Activated T-helper 2 cell treated with anti-CD3 and anti-CD28 coated beads, Interferon-gamma antibody, Interleukin-2, Interleukin-4, amounts not matched to agents 10 μg/mL and 5 μg/mL and 100 μg/mL, durations not matched to agents 14 hours and 24 hours and 36 hours (primary cell): ENCODE measurements around the gene DVL2. TPM values are rescaled to one million over a fixed set of nuclear protein-coding genes. Genes with fewer than 3 reads are reported as not detected.

Experiments used
- DNase-seq: peaks from one replicate; pipeline ENCODE4 v3.0.0; 2021; ENCODE audit warnings: low spot score
- H3K27ac Mint-ChIP-seq: one replicate; pipeline ENCODE4 v1.8.0; 2021; ENCODE audit warnings: mixed read lengths
- H3K27me3 Mint-ChIP-seq: one replicate; pipeline ENCODE4 v1.8.0; 2021; ENCODE audit warnings: low read depth, mixed read lengths
- H3K36me3 Mint-ChIP-seq: one replicate; pipeline ENCODE4 v1.8.0; 2021; ENCODE audit warnings: low read depth, mixed read lengths
- H3K4me1 Mint-ChIP-seq: one replicate; pipeline ENCODE4 v1.8.0; 2021; ENCODE audit warnings: low read depth, mixed read lengths
- H3K4me3 Mint-ChIP-seq: one replicate; pipeline ENCODE4 v1.8.0; 2021; ENCODE audit warnings: low read depth, mild to moderate bottlenecking, moderate library complexity, mixed read lengths
- H3K9me3 Mint-ChIP-seq: one replicate; pipeline ENCODE4 v1.8.0; 2021; ENCODE audit warnings: mixed read lengths
- intact Hi-C: fragments of 100-400 bp; cut with micrococcal nuclease; formaldehyde crosslinking; loops from one replicate; pipeline ENCODE4 v1.15.1; 2023
- total RNA-seq: library from RNA; stranded (reverse); gene quantifications from 2 replicates; pipeline ENCODE4 v1.2.3, GENCODE V29; 2022

The DVL2 gene
- total RNA-seq, 1 donor from 2014 or later, result 69.7 TPM

DNA sequence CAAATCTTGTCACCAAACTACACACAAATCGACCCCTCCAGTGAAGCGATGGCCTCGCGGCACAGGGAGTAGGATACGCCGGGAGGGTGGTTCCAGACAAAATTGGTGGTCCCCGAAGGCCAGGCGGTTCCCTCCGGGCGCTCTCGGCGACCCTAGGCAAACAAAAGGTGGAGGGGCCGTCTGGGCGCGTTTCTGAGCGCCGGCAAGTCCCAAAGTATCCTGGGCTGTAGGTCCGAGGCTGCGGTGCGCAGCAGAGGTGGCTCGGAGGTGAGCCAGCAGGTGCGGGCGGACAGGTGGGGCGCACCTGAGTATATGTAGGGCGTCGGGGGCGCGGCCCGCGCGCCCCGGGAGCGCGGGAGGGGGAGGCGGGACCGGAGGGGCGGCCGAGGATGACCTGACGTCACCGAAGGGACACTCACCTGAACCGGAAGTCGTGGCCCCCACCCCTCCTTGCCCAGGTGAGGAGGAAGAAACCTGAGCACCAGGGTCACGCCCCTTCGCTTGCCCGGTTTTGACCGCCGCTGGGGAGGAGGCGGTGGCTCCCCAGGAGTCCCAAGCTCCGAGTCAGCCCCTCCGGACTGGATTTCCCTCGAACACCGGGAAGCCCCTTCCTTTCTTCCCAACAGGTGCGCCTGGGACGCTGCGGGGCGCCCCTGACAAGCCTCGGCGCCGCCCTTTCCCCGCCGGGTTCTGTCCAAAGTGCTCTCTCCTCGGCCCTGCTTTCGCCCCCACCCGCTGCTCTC is 28.0 kb upstream of the DVL2 start, which contains the start of gene CLDN7:
CLDN7 (minus strand) TSS at position 287 of the 743 bp plus-strand sequence. CDS start 435 bp downstream, outside the sequence.
- intact Hi-C loops, result no loop called here
- H3K9me3 Mint-ChIP-seq, result no peaks in the 10 kb centered on the region
- peak within 1 kb of the TSS; percentile 55 for H3K27ac Mint-ChIP-seq
- DNase-seq, result no peak
- H3K27me3 Mint-ChIP-seq, result peaks cover 29% of the 10 kb centered on the region
- H3K4me1 Mint-ChIP-seq, result peaks cover 16% of the 10 kb centered on the region
- H3K36me3 Mint-ChIP-seq, result peaks cover 16% of the 10 kb centered on the region
- H3K4me3 Mint-ChIP-seq, result peak within 1 kb of the TSS; percentile 62

DNA sequence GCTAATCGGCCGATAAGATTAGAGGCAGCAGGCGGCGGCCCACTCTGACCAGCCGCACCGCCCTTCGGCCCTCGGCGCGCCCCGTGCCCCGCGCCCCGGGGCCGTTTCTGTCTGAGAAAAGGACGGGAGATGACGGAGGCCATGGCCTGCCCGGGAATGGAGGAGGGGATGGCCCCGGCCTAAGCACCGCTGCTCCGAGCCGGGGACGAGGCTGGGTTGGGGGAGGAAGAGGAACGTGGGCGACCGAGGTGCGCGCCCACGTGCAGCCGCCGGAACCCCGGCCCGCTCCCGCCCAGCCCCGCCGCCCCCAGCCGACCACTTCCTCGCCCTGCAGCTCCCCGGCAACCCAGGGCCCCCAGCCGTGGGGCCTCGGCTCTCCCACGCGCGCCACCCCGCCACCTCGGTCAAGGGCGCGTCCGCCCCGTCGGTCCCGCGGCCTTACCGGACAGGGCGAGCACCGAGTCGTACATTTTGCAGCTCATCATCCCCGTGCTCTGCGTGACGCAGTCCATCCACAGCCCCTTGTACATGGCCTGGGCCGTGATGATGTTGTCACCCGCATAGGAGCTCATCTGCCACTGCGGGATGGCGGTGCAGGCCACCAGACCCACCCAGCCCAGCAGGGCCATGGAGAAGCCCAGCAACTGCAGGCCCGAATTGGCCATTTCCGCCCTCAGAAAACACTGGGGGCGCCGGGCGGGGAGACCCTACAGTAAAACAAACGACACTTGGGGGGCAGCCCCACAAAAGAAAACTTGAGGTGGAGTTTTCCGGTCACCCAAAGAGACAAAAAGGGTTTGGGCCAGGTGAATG is 27.3 kb upstream of the DVL2 start:
- H3K27me3 Mint-ChIP-seq, result peaks cover 26% of the 10 kb centered on the region
- H3K4me3 Mint-ChIP-seq, result peak overlapping the region; percentile 62
- H3K36me3 Mint-ChIP-seq, result peaks cover 24% of the 10 kb centered on the region
- H3K9me3 Mint-ChIP-seq, result no peaks in the 10 kb centered on the region
- H3K4me1 Mint-ChIP-seq, result peaks cover 16% of the 10 kb centered on the region
- intact Hi-C loops, result no loop called here
- DNase-seq, result no peak
- H3K27ac Mint-ChIP-seq, result peak overlapping the region; percentile 55

DNA sequence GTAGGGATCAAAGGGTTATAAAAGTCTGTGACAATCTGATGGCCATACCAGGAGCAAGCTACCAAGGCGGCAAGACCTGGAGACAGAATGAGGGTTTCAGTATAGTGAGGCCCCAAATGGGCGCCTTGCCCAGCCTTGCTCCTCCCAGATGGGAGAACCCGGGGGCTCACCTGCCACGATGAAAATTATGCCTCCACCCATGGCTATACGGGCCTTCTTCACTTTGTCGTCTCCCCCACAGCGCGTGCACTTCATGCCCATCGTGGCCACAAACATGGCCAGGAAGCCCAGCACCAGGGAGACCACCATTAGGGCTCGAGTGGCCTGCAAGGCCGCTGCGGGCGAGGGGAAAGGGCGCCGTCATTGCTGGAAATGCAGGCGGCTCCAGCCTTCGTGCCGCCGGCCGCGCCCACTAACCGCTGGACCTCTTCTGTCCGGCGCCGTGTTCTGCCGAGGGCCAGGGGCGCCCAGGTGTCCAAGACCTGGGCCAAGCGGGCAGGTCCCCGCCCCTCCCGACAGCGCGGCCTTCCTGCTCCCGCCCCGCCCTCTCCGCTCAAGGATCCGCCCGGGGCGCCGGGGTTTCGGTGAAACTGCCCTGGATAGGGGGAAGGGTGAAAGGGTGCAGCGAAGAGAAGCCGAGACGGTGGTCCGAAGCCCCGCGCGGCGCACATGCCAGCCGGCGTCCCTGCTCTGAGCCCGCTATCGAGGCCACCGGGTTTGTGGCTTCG is 26.5 kb upstream of the DVL2 start:
- DNase-seq, result no peak
- peaks cover 28% of the 10 kb centered on the region for H3K36me3 Mint-ChIP-seq
- peaks cover 16% of the 10 kb centered on the region for H3K4me1 Mint-ChIP-seq
- no peaks in the 10 kb centered on the region for H3K9me3 Mint-ChIP-seq
- H3K27me3 Mint-ChIP-seq, result peaks cover 25% of the 10 kb centered on the region
- intact Hi-C loops, result no loop called here
- H3K4me3 Mint-ChIP-seq, result peak overlapping the region; percentile 26
- H3K27ac Mint-ChIP-seq, result no peak overlapping the region

DNA sequence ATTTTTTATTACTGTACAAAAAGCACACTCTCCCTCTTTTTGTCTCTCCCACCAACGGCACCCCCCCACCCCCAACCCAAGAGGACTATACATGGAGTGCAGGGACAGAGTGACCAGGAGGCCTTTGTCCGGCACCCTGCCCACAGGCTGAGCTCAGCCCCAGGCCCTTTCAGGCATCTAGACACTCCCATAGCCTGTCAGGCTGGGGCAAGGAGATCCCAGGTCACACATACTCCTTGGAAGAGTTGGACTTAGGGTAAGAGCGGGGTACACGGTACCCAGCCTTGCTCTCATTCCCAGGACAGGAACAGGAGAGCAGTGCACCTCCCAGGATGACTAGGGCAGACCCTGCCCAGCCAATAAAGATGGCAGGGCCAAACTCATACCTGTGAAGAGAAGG is 25.8 kb upstream of the DVL2 start:
- Mint-ChIP-seq H3K9me3 (no peaks in the 10 kb centered on the region), H3K4me3 (peak overlapping the region; percentile 17), H3K4me1 (peaks cover 16% of the 10 kb centered on the region), H3K27ac (no peak overlapping the region), H3K36me3 (peaks cover 28% of the 10 kb centered on the region), H3K27me3 (peaks cover 25% of the 10 kb centered on the region)
- intact Hi-C loops, result no loop called here
- no peak for DNase-seq

DNA sequence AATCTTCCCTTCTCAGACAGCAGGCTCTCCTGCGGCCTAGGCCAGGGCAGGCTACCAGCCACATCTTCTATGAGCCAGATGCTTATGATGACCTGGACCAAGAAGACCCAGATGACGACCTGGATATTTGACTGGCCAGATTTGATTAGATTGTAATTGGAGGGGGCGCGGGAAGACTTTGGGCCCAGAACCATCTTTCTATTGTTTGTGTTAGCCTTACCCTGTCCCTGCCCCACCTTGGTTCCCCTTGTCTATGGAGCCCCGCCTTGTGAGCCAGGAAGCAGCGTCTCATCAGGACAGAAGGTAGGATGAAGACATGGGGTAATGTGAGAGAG is 25.2 kb upstream of the DVL2 start:
- Mint-ChIP-seq H3K4me3 (no peak overlapping the region), H3K9me3 (no peaks in the 10 kb centered on the region), H3K4me1 (peaks cover 20% of the 10 kb centered on the region), H3K27me3 (peaks cover 25% of the 10 kb centered on the region), H3K36me3 (peaks cover 34% of the 10 kb centered on the region), H3K27ac (no peak overlapping the region)
- DNase-seq, result no peak
- intact Hi-C loops, result no loop called here

GRCh38 chr17:7258731-7259554 is 24.6 kb upstream of the DVL2 start:
- no peak overlapping the region for H3K4me3 Mint-ChIP-seq
- peaks cover 40% of the 10 kb centered on the region for H3K36me3 Mint-ChIP-seq

DNA sequence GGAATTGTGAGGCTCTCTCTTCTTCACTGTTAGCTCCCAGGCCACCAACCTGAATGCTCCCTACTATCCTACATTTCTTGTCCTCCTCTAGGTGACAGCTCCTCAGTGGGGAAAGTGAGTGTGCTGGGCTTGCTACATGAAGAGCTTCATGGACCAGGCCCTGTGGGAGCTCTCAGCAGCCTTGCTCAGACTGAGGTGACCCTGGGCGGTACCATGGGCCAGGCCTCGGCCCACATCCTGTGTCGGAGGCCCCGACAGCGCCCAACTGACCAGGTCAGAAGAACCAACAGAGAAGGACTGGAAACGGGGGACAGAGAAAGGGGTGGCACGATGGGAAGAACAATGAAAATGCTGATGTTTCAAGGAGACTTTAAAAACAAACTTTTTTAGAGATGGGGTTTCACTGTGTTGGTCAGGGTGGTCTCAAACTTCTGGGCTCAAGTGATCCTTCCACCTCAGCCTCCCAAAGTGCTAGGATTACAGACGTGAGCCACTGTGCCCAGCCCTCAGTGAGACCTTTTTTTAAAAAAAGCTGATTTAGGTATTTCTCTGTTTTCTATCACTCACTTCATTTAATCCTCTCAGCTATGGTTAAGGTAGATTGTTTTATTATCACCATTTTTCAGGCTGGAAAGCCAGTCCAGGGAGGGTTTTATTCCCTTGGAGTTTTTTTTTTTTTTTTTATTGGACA is 22.6 kb upstream of the DVL2 start:
- no peak for DNase-seq
- H3K4me1 Mint-ChIP-seq, result peaks cover 18% of the 10 kb centered on the region
- peaks cover 3% of the 10 kb centered on the region for H3K27me3 Mint-ChIP-seq
- peaks cover 53% of the 10 kb centered on the region for H3K36me3 Mint-ChIP-seq
- H3K9me3 Mint-ChIP-seq, result no peaks in the 10 kb centered on the region
- intact Hi-C loops, result no loop called here
- no peak overlapping the region for H3K4me3 Mint-ChIP-seq
- H3K27ac Mint-ChIP-seq, result no peak overlapping the region

More at GRCh38 chr17:7258731-7259554, 24.6 kb upstream of the DVL2 start:
- Mint-ChIP-seq H3K4me1 (peaks cover 21% of the 10 kb centered on the region), H3K27ac (no peak overlapping the region), H3K9me3 (no peaks in the 10 kb centered on the region), H3K27me3 (peaks cover 19% of the 10 kb centered on the region)
- no peak for DNase-seq
- intact Hi-C loops, result no loop called here

- Mint-ChIP-seq H3K4me1 (peaks cover 24% of the 10 kb centered on the region), H3K36me3 (peaks cover 63% of the 10 kb centered on the region), H3K27ac (no peak overlapping the region), H3K4me3 (no peak overlapping the region), H3K27me3 (no peaks in the 10 kb centered on the region), H3K9me3 (no peaks in the 10 kb centered on the region)
- DNase-seq, result no peak
- intact Hi-C loops, result no loop called here
Measured at GRCh38 chr17:7254511-7254910, 20.2 kb upstream of the DVL2 start.

DNA sequence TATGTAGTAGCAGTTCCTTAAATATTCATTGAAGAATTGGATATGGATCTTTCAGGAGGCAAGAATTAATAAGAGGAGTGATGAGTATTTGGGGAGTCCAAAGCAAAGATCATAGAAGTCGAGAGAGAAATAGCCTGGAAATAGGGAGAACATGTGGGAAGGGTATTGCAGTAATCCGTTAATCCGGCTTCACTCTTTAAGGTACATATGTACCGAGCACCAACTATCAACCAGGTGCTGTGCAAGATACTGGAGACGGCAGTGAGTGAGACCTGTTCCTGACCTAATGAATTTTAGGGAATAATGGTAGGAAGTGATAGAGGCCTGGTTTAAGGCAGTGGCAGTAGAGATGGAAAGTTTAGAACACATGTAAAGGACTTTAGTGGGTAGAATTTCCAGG is 18.8 kb upstream of the DVL2 start:
- intact Hi-C loops, result loop anchor here (2.0 kb wide), 1 partner anchor 44 kb away; no protein-coding TSS in a partner anchor
- no peaks in the 10 kb centered on the region for H3K9me3 Mint-ChIP-seq
- H3K4me1 Mint-ChIP-seq, result peaks cover 33% of the 10 kb centered on the region
- peak overlapping the region; percentile 98 for H3K27ac Mint-ChIP-seq
- peaks cover 55% of the 10 kb centered on the region for H3K36me3 Mint-ChIP-seq
- peak overlapping the region; percentile 92 for H3K4me3 Mint-ChIP-seq
- H3K27me3 Mint-ChIP-seq, result no peaks in the 10 kb centered on the region
- DNase-seq, result no peak

DNA sequence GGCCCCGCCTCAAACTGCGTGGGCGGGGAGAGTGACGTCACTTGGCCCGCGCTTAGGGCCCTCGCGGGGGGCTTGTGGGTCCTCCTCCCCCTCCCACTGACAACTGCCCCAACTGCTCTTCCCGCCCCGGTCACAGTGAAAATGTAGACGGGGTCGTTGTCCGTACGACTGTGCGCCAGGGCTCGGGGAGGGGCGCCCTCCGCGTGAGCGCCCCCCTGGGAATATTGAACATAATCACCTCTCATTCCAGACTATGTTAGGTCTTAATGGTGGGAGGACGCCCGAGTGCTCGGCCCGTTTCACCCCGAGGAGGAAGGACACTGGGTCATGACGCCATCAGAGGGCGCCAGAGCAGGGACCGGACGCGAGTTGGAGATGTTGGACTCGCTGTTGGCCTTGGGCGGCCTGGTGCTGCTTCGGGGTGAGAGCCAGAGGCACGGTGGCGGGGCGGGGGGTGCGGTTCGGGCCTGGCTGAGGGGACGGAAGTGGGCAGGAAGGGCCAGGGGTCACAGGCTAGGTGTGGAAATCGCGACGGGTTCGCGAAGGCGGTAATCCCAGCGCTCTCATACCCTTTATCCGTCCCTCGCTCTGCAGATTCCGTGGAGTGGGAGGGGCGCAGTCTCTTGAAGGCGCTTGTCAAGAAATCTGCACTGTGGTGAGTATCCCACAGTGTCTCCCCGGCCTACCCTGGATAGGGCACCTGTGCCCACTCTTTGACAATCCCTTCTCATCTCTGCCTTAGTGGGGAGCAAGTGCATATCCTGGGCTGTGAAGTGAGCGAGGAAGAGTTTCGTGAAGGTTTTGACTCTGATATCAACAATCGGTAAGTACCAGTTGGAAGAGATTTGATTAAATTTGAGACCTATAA is 18.1 kb upstream of the DVL2 start, which contains the start of gene ELP5:
ELP5 (plus strand) TSS at position 40 of the 868 bp plus-strand sequence; CDS start at position 376, 336 bp downstream.
- peaks cover 54% of the 10 kb centered on the region for H3K36me3 Mint-ChIP-seq
- peak within 1 kb of the TSS; percentile 92 for H3K4me3 Mint-ChIP-seq
- peak within 1 kb of the TSS; percentile 98 for H3K27ac Mint-ChIP-seq
- H3K4me1 Mint-ChIP-seq, result peaks cover 33% of the 10 kb centered on the region
- DNase-seq, result peak; percentile 88
- H3K27me3 Mint-ChIP-seq, result no peaks in the 10 kb centered on the region
- H3K9me3 Mint-ChIP-seq, result no peaks in the 10 kb centered on the region
- intact Hi-C loops, result loop anchor here (1.0 to 2.0 kb wide), 5 partner anchors 10 to 231 kb away; partner anchors contain the start of genes EIF5A, GABARAP and SLC2A4
